NCI-H82 treated with DMSO at 0.1 percent for 48 hours (cell line): Measurements from ENCODE around the gene IRGQ.
"Not testable (repeated sequence)": the region's sequence is repeated elsewhere in the genome, so short reads cannot be mapped to it uniquely, and the experiment has no call there.

Experiments used
- DNase-seq: peaks from one replicate; lab custom pipeline; 2025; ENCODE audit not compliant: unreplicated experiment; lab: John Stamatoyannopoulos, UW

Gene IRGQ

DNA sequence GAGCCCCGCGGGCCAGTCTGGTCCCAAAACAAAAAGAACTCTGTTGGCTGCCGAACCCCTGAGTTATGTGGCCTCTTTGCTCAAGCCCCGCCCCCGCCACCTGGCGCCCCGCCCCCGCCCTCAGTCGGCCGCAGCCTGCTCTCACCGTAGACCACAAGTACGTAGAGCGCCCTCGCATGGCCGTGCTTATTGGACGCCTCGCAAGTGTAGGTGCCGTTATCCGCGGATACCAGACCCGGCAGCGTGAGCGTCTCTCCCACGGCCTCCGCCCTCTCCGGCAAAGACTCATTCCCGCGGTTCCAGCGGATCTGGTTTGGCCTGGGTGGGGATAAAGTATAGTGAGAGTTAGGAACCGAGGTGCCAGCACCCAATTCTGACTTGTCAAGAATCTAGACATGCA, 29.0 kb upstream of the IRGQ start:
- DNase-seq, result no peak

DNA sequence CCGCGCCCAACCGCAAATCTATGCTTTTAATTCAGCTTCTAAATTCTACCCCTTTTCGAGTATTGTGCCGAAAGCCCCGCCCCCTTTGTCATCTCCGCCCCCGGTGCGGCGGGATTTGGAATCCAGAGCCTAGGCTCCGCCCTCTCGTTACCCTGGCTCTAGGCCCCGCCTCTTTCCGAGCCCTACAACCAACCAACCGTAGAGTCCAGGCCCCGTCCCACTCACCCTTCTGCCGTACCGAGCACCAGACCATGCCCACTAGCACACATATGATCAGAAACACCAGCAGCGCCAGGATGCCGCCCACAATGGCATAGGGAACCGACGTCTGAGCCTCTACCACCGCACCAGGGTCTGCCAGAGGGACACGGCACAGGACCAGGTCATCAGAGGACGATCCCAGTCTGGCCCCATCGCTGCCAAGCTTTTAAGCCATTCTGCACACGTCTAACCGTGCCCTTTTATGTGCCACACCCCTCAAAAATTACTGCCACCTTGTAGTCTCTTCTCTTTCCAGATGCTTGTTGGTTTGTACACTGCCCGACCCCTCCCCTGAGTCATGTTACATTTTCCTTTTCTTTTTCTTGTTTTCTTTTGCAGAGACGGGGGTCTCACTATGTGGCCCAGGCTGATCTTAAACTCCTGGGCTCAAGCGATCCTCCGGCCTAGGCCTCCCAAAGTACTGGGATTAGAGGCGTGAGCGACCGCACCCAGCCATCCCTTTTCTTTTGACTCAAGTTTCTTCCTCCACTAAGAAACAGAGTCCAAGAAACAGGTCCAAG, 28.1 kb upstream of the IRGQ start:
- no peak for DNase-seq

DNA sequence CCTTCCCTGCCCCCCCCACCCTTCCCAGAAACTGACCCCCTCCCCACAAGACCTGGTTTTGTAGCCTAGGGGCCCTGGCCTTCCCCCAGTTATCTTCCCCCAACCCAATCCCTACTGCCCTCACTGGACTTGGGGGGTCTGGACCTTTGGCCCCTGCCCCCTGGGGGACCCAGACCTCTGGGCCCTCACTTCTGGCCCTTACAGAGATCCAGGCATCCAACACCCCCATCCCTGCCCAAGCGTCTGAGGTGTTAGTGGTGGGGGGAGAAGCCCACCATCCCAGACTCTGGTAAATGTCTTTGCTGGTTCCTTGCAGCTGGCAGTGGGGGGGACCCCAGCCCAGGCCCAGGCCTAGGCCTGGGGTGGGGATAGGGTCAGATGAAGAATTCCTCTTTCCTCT, 27.0 kb upstream of the IRGQ start:
- DNase-seq, result no peak

DNA sequence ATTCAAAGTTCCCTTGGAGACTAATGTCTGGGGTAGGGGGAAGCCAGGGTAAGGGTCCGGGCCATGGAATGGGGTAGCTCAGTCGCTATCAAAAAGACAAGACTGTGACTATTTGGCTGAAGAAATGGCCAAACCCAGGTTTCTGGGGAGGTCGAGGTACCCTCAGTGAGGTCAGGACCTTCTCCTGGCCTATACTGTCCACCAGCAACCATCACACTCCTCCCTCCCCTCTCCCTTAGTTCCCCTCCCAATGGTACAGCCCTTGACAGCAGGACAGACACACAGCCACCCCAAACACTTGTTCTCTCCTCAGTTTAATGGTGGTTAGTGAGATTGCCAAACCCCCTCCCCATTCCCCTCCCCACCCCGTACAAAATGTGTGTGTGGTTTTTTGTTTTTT, 26.1 kb upstream of the IRGQ start:
- DNase-seq, result no peak

DNA sequence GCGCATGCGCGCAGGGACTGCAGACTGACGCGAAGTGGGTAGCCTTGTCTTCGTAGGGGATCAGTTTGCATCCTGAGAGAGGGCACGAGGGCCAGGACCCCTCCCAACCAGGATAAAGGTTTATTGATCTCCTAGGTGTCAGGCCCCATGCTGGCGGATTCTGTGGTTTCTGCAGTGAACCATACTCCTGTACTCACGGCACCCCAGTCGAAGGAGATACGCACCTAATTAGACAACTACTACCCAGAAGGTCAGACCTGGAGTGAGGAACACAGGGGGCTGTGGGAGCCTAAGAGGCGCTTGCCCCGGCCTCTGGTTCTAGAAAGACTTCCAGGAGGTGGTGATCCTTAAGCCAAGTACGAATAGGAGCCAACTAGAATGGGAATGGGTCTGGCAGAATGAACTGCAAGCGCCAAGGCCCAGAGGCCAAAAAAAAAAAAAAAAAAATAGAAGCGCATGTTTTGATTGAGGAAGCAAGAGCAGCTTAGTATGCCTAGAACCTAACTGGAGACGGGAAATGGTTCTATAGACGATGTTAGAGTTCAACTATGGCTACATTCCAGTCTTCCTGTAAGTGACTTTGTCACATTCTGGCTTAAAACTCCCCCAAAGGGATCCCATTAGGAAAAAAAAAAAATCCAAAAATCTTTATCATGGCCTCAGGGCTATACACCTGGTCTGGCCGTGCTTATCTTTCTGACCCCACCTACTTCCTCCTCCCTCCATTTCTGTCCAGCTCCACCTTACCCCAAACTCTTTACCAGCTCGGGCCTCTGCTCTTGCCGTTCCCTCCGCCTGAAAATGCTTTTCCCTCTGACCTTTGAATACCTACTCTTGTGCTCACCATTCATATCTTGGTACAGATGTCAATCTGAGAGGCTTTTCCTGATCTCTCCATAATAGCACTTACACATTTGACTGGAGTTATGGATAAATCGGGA, 24.4 kb upstream of the IRGQ start:
- no peak for DNase-seq

DNA sequence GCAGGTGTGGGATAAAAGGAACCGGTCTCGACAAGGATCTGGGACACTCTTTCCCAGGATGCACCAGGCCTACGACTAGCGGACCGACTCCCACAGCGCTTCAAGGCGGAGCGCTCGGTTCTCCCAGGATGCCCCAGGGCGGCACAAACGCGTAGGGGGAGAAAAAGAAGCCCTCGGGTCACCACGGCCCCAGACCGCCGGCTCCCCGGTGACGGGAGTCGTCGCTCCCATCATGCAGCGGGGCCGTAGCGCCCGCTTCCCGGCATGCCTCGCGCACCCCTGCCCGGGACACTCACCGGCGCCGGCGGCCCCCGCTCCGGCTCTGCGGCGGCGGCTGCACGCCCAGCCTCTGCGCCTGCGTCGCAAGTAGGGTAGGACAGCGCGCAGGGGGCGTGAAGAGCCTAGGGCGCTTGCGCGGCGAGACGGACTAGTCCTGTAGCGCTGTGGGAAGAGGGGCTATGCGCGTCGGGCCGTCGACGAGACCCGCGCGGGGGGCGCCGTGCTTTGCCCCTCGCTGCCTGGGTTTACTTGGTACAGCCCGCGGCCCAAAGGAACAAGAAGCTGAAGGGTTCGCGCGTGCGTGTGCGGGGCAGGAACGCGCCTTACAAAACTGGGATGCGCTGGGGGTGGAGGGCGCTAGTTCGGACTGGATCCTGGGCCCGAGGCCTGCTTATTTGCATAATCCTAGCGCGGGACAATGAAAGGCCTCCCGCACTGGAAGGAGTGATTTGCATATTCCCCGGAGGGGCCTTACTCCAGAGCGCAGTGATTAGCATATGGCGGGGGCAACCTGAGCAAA, 23.5 kb upstream of the IRGQ start, which contains the start of gene ZNF428:
ZNF428 (minus strand) TSS at position 368 of the 799 bp plus-strand sequence. CDS start 5,325 bp downstream, outside the sequence.
- peak; percentile 90 for DNase-seq

DNA sequence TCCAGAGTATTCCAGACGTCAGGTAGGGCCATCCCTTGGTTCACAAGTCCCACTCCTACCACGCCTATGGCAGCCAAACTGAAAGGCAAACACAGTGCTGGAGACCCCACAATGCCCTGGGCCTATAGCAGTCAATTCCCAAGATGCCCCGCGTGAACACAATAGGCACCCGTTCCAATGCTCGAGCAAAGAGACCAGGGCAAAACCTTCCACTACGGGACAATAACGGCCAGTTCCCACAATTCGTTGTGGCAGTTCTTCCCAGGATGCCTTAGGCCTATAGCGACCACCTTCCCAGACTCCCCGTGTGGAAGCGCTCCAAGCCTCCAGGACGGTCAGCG, 23.0 kb upstream of the IRGQ start:
- no peak for DNase-seq

DNA sequence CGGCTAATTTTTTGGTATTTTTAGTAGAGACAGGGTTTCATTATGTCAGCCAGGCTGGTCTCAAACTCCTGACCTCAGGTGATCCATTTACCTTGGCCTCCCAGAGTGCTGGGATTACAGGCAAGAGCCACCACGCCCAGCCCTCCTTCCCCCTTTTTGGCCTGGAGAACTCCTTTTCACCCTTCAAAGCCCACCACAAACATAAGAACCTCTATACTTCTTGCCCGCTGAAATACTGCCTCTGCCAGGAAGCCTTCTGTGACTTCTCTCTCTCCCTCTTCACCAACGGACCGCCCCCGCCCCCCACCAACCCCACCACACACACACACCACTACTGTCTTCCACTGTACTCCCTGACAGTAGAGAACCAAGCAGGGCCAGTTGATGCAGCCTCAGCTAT, 21.0 kb upstream of the IRGQ start:
- no peak for DNase-seq

DNA sequence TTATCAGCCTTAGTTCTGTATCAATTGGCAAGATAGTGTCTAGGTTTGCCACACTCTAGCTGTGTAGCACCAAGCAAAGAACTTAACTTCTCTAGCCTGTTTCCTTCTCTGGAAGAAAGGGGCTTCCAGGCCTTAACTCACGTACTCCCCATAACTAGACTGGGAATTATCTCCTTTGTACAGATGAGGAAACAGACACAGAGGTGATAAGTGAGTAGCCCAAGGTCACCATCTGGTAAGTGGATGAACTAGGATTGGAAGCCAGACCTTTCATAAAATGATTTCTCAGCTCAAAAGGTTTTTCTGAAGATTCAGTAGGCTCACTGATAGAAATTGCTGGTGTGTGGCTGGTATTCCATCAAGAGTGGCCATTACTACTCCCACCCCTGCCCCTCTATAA, 20.4 kb upstream of the IRGQ start:
- DNase-seq, result no peak

DNA sequence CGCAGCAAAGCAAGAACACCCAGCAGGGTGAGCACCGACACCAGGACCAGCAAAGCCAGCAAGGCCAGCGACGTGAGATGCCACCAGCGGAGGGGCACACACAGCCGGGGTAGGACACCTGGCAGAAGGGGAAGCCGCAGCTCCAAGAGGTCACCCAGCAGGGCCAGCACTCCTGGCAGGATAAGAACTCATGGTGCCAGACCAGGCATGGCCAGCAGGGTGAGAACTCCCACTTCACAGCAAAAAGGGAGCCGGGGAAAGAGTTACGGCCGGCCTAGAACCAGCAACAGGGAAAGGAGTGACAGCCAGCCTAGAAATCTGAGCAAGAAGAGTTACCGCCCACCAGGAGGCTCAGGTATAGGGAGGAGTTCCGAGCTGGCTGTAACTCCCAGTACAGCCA, 16.4 kb upstream of the IRGQ start:
- no peak for DNase-seq

DNA sequence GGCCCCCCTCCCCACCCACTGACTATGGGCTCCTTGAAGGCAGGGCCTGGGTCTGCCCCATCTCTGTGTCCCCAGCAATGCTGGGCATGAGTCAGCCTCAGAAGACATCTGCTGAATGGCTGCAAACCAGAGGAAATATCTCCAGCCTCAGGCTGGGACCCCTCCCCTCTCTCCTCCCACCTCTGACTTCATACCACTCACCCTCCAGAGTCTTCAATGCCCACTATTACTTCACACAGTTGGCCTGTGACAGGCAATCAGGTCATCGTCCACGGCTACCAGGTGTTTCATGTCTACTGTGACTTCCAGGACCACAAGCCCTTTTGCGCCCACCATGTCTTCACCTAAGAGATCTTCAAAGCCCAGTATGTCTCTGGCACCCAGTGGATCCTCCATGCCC, 15.9 kb upstream of the IRGQ start, which contains the start of gene SRRM5:
SRRM5 (plus strand) TSS at position 301 of the 400 bp plus-strand sequence; CDS start at position 335, 34 bp downstream.
- DNase-seq, result no peak

DNA sequence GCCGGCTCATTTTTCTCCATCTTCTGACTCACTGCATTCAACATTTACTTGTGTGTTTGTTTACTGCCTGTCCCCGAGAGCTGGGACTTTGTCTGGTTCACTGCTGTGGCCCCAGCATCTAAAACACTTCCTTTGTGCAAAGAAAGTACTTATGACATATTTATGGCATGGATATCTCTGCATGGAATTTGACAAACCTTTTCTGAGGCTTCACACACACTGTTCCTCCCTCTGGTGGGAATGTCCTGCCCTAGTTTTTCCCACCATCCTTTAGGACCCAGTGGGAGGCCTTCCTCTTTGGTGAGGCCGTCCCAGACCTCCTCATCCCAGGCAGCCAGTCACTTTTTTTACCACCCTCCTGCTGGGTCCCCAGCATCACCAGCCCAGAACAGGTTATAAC, 14.6 kb upstream of the IRGQ start:
- no peak for DNase-seq

DNA sequence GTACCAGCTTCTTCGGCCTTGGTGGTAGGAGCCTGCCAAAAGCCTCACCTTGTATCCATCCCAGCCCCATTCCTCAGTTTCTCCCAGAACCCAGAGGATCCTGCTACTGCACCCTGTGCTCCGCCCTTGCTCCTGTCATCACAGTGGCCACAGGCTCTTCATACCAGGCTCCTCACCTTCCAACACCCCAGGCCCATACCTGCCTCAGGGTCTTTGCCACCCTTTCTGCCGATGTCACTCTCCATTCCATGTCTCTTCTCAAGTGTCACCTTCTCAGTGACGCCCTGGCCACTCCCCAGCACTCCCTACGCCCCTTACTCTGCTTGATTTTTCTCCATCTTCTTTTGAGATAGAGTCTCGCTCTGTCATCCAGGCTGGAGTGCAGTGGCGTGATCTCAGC, 13.9 kb upstream of the IRGQ start:
- no peak for DNase-seq

DNA sequence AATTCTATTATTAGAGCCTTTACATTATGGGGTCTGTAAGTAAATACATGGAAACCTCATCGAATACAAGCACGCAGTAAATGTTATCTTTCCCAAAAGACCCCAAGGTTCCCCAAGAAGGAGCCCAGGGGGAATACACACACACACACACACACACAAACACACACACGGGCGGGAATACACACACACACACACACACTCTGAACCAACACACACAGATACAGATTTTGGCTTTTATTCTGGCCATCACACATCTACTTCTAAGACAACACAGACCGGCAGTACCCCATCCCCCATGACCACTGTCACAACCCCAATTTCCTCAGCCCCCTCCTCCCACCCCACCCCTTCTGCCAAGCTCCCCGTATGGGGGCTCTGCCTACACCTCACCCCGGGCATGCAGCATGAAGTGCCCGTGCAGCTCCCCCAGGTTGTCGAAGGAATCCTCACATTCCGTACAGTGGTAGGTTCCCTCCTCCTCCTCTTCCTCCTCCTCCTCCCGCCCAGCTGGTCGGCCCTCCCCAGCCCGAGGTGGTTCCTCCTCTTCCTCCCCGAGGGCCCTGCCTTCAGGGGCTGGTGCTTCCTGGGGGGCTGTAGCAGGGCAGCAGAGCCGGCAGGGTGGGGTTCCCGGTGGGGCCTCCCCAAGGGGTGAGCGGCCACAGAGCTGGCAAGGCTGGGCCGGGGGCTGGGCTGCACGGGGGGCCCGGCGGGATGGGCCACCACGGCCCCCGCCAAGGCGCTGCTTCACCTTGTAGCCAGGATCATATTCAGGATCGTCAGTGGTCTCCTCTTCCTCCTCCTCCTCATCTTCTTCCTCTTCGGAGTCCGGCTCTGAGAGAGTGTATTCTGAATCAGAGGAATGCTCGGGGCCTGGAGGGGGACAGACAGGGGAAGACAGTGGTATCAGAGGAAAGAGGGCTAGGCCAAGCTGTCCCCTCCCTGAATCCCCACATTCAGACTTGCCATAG, 11.6 kb upstream of the IRGQ start:
- DNase-seq, result no peak

DNA sequence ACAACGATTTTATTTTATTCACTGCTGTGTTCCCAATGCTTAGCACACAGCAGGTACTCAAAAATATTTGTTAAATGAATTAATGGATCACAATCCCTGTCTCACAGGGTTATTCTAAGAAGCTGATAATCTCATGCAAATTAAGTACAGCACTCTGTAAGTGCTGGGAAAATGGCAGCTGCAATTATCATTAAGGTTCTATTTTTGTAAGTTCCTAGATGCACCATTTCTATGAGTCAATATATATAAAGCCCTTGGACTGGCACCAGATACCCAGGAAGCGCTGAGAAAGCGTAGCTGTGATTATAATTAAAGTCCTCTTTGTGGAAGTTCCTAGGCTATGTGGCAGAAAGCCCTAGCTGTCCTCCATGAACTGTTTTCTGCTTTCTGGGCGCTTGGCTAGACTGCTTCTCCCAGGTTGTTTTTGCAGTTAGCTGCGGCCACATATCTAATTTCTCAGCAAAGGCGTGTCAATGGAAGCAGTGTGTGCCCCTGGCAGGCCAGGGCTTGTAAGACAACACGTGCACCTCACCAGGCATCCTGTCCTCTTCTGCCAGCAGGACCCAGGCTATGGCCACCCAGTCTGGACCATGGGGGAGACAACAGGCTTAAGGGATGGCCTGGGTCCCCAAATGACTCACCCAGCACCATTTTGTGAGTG, 10.8 kb upstream of the IRGQ start:
- DNase-seq, result no peak

DNA sequence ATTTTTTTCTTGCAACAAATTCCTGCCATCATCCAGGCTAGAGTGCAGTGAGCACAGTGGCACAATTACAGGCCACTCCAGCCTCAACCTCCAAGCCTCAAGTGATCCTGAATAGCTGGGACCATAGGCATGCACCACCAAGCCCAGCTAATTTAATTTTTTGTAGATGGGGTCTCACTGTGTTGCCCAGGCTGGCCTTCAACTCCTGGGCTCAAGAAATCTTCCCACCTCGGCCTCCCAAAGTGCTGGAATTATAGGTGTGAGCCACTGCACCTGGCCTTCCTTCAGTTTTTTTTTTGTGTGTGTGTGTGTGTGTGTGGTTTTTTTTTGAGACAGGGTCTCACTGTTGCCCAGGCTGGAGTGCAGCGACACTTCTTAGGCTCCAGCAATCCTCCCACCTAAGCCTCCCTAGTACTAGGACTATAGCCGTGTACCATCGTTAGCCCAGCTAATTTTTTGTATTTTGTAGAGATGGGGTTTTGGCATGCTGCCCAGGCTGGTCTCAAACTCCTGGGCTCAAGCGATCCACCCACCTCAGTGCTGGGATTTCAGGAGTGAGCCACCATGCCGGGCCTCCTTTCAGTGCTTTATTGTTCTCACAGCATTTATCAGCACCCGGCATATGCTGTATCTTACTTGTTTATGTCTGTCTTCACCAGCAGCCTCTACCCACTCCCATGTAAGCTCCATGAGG, 10.1 kb upstream of the IRGQ start:
- DNase-seq, result no peak

DNA sequence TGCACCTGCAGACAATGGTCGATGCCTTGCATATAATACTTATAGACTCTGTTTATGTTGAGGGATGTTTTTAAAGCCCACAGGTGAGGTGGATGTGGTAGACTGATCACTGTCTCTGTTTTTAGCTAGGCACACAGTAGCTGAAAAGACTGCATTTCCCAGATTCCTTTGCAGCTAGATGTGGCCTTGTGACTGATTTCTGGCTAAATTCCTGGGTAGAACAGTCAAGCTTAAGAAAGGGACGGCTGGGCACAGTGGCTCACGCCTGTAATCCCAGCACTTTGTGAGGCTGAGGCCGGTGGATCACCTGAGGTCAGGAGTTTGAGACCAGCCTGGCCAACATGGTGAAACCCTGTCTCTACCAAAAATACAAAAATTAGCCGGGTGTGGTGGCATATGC, 4.4 kb upstream of the IRGQ start:
- not testable (repeated sequence) for DNase-seq

DNA sequence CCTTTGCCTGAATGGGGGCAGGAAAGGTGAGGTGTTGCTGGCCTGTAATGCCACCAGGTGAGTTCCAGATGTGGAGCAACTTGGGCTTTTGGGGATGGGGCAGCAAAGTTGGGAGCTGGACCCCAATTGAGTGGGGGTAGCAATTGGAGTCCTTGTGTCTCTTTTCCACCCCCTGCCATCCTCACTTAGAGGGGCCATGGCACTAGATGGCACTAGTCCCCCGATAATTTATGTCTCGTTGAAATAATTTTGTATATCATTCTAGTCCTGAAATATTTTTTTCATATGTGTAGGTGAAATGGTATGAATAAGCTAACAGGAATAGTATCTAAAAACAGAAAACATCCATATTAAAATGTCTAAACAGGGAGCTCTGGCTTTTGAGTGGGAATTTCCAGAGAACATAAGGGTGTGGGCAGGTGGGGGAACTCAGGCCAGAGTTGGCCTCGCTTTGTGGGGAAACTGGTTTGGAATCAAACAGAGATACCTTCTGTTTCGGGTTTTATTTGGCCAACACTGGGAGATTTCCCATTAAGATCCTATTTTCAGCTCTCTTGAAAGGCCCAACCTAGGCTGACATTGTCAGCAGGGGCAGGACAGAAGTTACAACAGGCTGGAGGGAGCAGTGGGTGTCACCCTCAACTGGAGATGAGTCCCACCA, 3.8 kb upstream of the IRGQ start:
- DNase-seq, result no peak
